Transverse colon (tissue), 4 donors: ENCODE measurements around the gene ZMIZ1. TPM values are rescaled to one million over a fixed set of nuclear protein-coding genes. Genes with fewer than 3 reads are reported as not detected.

Experiments used
- DNase-seq: peaks from one replicate; pipeline ENCODE4 v3.0.0-alpha.2; 2019
- H3K27ac ChIP-seq, 4 donors: fragments of 200-600 bp; sonication (generic); 2 replicates each; pipeline ENCODE4 v1.5.1; 2016 to 2018; ENCODE audit warnings: inconsistent platforms in 4 of 4
- H3K27me3 ChIP-seq: fragments of 200-600 bp; sonication (generic); 2 replicates; pipeline ENCODE4 v1.5.1; 2017; ENCODE audit warnings: inconsistent platforms
- H3K36me3 ChIP-seq, 4 donors: fragments of 200-600 bp; sonication (generic); 2 replicates each; pipeline ENCODE4 v1.5.1; 2017 to 2019; ENCODE audit warnings: inconsistent platforms in 4 of 4
- H3K4me1 ChIP-seq, 4 donors: fragments of 200-600 bp; sonication (generic); 2 replicates each; pipeline ENCODE4 v1.5.1; 2017 to 2020; ENCODE audit warnings: inconsistent platforms in 4 of 4
- H3K4me3 ChIP-seq, 4 donors: fragments of 200-600 bp; sonication (generic); 1 replicate in 1 of 4; 2 replicates in 3 of 4; pipeline versions ENCODE4 v1.5.1 to v1.6.1; 2017 to 2019; ENCODE audit warnings: inconsistent platforms in 4 of 4
- H3K9me3 ChIP-seq, 2 donors: fragments of 200-600 bp; sonication (generic); 2 replicates each; pipeline ENCODE4 v1.5.1; 2017 to 2019; ENCODE audit warnings: inconsistent platforms in 2 of 2
- CTCF ChIP-seq, 5 experiments: fragments of 200-600 bp in 3 of 5; fragments of 450-650 bp in 2 of 5; sonication (generic) in 3 of 5; IDR thresholded peaks; 1 replicate in 2 of 5; 2 replicates in 3 of 5; pipeline ENCODE4 v1.5.1; 2016 to 2017; ENCODE audit warnings: antibody characterized with exemption in 5 of 5, inconsistent platforms in 3 of 5, mild to moderate bottlenecking in 2 of 5, moderate library complexity in 1 of 5
- EP300 ChIP-seq: sonication (generic); formaldehyde crosslinking; IDR thresholded peaks from one replicate; pipeline ENCODE4 v1.6.1; 2017; ENCODE audit warnings: antibody characterized with exemption, low read depth
- POLR2A ChIP-seq: fragments of 450-650 bp; IDR thresholded peaks from one replicate; pipeline ENCODE4 v1.6.1; 2016; ENCODE audit warnings: antibody characterized with exemption, mild to moderate bottlenecking, moderate library complexity
- POLR2AphosphoS5 ChIP-seq, 3 donors: sonication (generic); formaldehyde crosslinking; IDR thresholded peaks; one replicate each; pipeline ENCODE4 v1.6.1; 2016; ENCODE audit warnings: antibody characterized with exemption in 3 of 3
- WGBS, 2 donors: methylation state at CpG; one replicate each; pipeline ENCODE4 v1.1.5; 2018; ENCODE audit warnings: low coverage in 1 of 2; 5-methylcytosine and 5-hydroxymethylcytosine counted together
- in situ Hi-C, 4 donors: fragments of 200-750 bp; cut with MboI; loops; one replicate each; pipeline versions ENCODE4 v1.15.0 to v1.15.1; 2017; ENCODE audit warnings: low sequenced_read_pairs in 3 of 4, low pct_ligation_motif_present in 1 of 4, low pct_unique_long_range_greater_than_20kb in 1 of 4
- intact Hi-C: fragments of 100-400 bp; cut with DNase I; formaldehyde crosslinking; loops from one replicate; pipeline ENCODE4 v1.15.1; 2023; ENCODE audit warnings: low total_unique reads
- total RNA-seq, 4 donors: library from RNA; depleted of rRNA; stranded (reverse); fragments of >200 nt; gene quantifications; one replicate each; pipeline ENCODE4 v1.1.0, GENCODE V29; 2016

The ZMIZ1 gene
- total RNA-seq, 4 donors from 2014 or later, result 32.0 to 108 (median 63.0) TPM

- in situ Hi-C loops (no loop called here), intact Hi-C loops (no loop called here)
- H3K9me3 ChIP-seq, result no peaks in the 10 kb centered on the region
- no peak overlapping the region for H3K4me3 ChIP-seq
- no peak for DNase-seq
- TF ChIP-seq CTCF (IDR thresholded peaks at IDR 0.05) (no peak), EP300 (no peak), POLR2A (no peak), POLR2AphosphoS5 (IDR thresholded peaks at IDR 0.05) (no peak)
- no peaks in the 10 kb centered on the region for H3K27me3 ChIP-seq
- 38% methylated on average over 6 of the region's 6 CpGs; no CpG with 5 or more reads in 1 of the 2 donors for WGBS, 2 donors
- H3K4me1 ChIP-seq, result peaks cover 30 to 64% (median 48%) of the 10 kb centered on the region in 4 donors
- H3K27ac ChIP-seq, result peak overlapping the region in 1 of 4 donors; percentile 61
- H3K36me3 ChIP-seq, result peaks cover 0 to 4% (median 0%) of the 10 kb centered on the region in 4 donors
Observed at GRCh38 chr10:79108728-79109127, 40.0 kb downstream of the ZMIZ1 start.

GRCh38 chr10:79111427-79111826 lies 42.7 kb downstream of the ZMIZ1 start:
- H3K27ac ChIP-seq, result peak overlapping the region; percentile 75 to 90 (median 81)
- TF ChIP-seq POLR2A (no peak), POLR2AphosphoS5 (IDR thresholded peaks at IDR 0.05) (no peak), EP300 (no peak), CTCF (IDR thresholded peaks at IDR 0.05) (no peak)
- no peak for DNase-seq
- H3K4me3 ChIP-seq, result no peak overlapping the region
- intact Hi-C loops (no loop called here), in situ Hi-C loops (no loop called here)
- no peaks in the 10 kb centered on the region for H3K9me3 ChIP-seq
- H3K27me3 ChIP-seq, result no peaks in the 10 kb centered on the region
- 49% methylated on average over 5 of the region's 5 CpGs; no CpG with 5 or more reads in 1 of the 2 donors for WGBS, 2 donors
- peaks cover 0 to 4% (median 0%) of the 10 kb centered on the region in 4 donors for H3K36me3 ChIP-seq
- peaks cover 32 to 69% (median 54%) of the 10 kb centered on the region in 4 donors for H3K4me1 ChIP-seq

- in situ Hi-C loops, result no loop called here
- WGBS, 2 donors, result 78% methylated on average over 12 of the region's 12 CpGs; no CpG with 5 or more reads in 1 of the 2 donors
- H3K4me1 ChIP-seq, result peaks cover 35 to 75% (median 53%) of the 10 kb centered on the region in 4 donors
- intact Hi-C loops, result loop anchor here (1.0 kb wide), 1 partner anchor 40 kb away; no protein-coding TSS in a partner anchor
- no peaks in the 10 kb centered on the region for H3K9me3 ChIP-seq
- peak overlapping the region; percentile 75 to 90 (median 81) for H3K27ac ChIP-seq
- DNase-seq, result no peak
- H3K36me3 ChIP-seq, result peaks cover 0 to 4% (median 0%) of the 10 kb centered on the region in 4 donors
- H3K4me3 ChIP-seq, result no peak overlapping the region
- TF ChIP-seq EP300 (peak; percentile 80), POLR2AphosphoS5 (IDR thresholded peaks at IDR 0.05) (peak; percentile 34 to 64 (median 36)), CTCF (IDR thresholded peaks at IDR 0.05) (no peak), POLR2A (no peak)
- H3K27me3 ChIP-seq, result no peaks in the 10 kb centered on the region
Observed at GRCh38 chr10:79111846-79112614, 43.3 kb downstream of the ZMIZ1 start.

GRCh38 chr10:79112881-79113431 lies 44.2 kb downstream of the ZMIZ1 start:
- in situ Hi-C loops (no loop called here), intact Hi-C loops (loop anchor here (1.0 kb wide), 1 partner anchor 41 kb away; no protein-coding TSS in a partner anchor)

More at GRCh38 chr10:79112881-79113431, 44.2 kb downstream of the ZMIZ1 start:
- peak in 2 of 3 donors; percentile 5 to 30 for TF ChIP-seq POLR2AphosphoS5 (IDR thresholded peaks at IDR 0.05)
- no peak for TF ChIP-seq EP300
- no peak for TF ChIP-seq POLR2A
- no peak for TF ChIP-seq CTCF (IDR thresholded peaks at IDR 0.05)
- Histone ChIP-seq H3K9me3 (no peaks in the 10 kb centered on the region), H3K4me1 (peaks cover 42 to 77% (median 50%) of the 10 kb centered on the region in 4 donors), H3K36me3 (peaks cover 0 to 4% (median 0%) of the 10 kb centered on the region in 4 donors), H3K27ac (peak overlapping the region; percentile 75 to 90 (median 81)), H3K4me3 (no peak overlapping the region), H3K27me3 (no peaks in the 10 kb centered on the region)
- WGBS, 2 donors, result 57% methylated on average over 9 of the region's 11 CpGs; no CpG with 5 or more reads in 1 of the 2 donors
- no peak for DNase-seq
